Mucosa of descending colon (tissue), 3 donors: Measurements from ENCODE around the gene CHD6. TPM values are rescaled to one million over a fixed set of nuclear protein-coding genes. Genes with fewer than 3 reads are reported as not detected.

Experiments used
- ATAC-seq: fragments of 200-7000 bp; cut with Tn5 transposase; one replicate; pipeline ENCODE4 v1.9.1; 2020; ENCODE audit warnings: mild to moderate bottlenecking, moderate library complexity
- DNase-seq, 3 donors: peaks; one replicate each; pipeline ENCODE4 v3.0.0-alpha.2; 2020
- H3K36me3 ChIP-seq: fragments of 200-600 bp; one replicate; pipeline ENCODE4 v1.8.0; 2021; ENCODE audit warnings: low read depth, mild to moderate bottlenecking
- H3K4me1 ChIP-seq: fragments of 200-600 bp; one replicate; pipeline ENCODE4 v1.8.0; 2021; ENCODE audit warnings: low read depth, mild to moderate bottlenecking
- H3K4me3 ChIP-seq: fragments of 200-600 bp; one replicate; pipeline ENCODE4 v1.8.0; 2021; ENCODE audit warnings: mild to moderate bottlenecking
- H3K9me3 ChIP-seq: fragments of 200-600 bp; one replicate; pipeline ENCODE4 v1.8.0; 2021; ENCODE audit warnings: mild to moderate bottlenecking
- intact Hi-C, 2 donors: fragments of 100-400 bp; cut with DNase I in 1 of 2; cut with micrococcal nuclease in 1 of 2; formaldehyde crosslinking; loops; one replicate each; pipeline versions ENCODE4 v1.11.0 to v1.11.1; 2022; cut with DNase I, micrococcal nuclease
- total RNA-seq, 3 donors: library from RNA; stranded (reverse); fragmentation: NEBNext Ultra II Directional in 2 of 3; extraction: Animal tissue kit (Norgen Biotek cat#: 25700) in 2 of 3; gene quantifications; one replicate each; pipeline versions ENCODE4 v1.2.1 to v1.2.4, GENCODE V29; 2021 to 2023
- TF ChIP-seq, protein P1 (sequence below): fragments of 200-600 bp; IDR thresholded peaks from one replicate; pipeline ENCODE4 v1.8.0; 2022; ENCODE audit warnings: antibody characterized with exemption, mild to moderate bottlenecking
- donor health status: DM: no; HTN: no; CAD: no; lungs with moderate emphysema.
- donor health status: DM: no; HTN: no; CAD: no.
- donor health status: DM: no; HTN: yes; CAD: no.

The CHD6 gene
- total RNA-seq, 3 donors from 2014 or later, result 33.8 to 53.6 (median 43.8) TPM

DNA sequence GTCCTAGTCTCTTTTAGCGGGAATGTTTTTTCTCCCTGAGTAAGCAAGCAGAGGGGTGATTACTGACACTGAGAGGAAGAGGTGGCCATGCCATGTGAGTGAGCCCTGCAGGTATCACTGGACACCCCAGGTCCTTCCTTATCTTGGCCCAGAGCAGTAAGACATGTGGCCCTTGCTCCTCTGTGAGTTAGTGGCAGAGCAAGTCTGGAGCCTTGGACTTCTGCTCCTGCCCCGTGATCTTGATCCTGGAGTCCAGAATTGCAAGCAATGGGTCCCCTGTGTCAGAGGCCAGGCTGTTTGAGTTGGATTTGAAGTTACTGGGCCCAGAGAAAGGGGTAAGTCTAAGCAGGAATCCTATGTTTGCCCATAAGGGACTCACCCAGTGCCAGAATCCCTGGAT lies 159.4 kb downstream of the CHD6 start:
- no peaks in the 10 kb centered on the region for H3K36me3 ChIP-seq
- DNase-seq (no peak), ATAC-seq (no peak)
- no peak overlapping the region for H3K4me3 ChIP-seq
- TF ChIP-seq, protein P1, sequence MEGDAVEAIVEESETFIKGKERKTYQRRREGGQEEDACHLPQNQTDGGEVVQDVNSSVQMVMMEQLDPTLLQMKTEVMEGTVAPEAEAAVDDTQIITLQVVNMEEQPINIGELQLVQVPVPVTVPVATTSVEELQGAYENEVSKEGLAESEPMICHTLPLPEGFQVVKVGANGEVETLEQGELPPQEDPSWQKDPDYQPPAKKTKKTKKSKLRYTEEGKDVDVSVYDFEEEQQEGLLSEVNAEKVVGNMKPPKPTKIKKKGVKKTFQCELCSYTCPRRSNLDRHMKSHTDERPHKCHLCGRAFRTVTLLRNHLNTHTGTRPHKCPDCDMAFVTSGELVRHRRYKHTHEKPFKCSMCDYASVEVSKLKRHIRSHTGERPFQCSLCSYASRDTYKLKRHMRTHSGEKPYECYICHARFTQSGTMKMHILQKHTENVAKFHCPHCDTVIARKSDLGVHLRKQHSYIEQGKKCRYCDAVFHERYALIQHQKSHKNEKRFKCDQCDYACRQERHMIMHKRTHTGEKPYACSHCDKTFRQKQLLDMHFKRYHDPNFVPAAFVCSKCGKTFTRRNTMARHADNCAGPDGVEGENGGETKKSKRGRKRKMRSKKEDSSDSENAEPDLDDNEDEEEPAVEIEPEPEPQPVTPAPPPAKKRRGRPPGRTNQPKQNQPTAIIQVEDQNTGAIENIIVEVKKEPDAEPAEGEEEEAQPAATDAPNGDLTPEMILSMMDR, result no peak
- H3K9me3 ChIP-seq, result no peaks in the 10 kb centered on the region
- intact Hi-C loops, result no loop called here
- H3K4me1 ChIP-seq, result no peaks in the 10 kb centered on the region

DNA sequence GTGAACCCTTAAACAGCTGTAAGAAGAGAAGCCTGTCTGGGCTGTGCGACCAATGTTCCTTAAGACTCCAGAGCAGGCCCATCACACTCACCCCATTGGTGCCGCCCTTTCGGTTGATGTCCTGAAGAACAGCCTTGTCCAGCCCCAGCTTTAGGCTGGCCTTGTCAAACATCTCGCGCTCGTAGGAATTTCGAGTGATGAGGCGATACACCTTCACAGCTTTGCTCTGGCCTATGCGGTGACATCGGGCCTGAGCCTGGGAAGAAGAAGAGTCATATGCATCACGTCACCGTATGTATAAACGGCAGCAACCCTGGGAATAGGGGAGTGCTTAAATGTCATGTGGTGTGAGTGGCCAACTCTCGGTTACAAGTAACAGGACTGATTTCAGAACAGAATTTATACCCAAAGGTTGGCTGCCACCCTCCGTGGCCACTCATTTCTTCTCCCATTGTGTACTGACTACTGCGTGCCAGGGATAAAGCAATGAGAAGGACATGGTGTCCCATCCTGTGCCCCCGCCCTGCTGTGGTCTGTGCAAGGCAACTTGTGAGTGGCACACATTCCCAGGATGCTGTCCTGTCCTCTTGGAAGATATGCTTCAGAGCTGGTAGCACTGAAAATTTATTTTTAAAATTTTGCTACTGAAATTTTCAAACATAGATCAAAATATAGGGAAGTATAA lies 160.9 kb downstream of the CHD6 start:
- ATAC-seq (no peak), DNase-seq (no peak)
- Histone ChIP-seq H3K36me3 (no peaks in the 10 kb centered on the region), H3K9me3 (no peaks in the 10 kb centered on the region), H3K4me3 (no peak overlapping the region), H3K4me1 (no peaks in the 10 kb centered on the region)
- intact Hi-C loops, result no loop called here
- TF ChIP-seq, protein P1, result no peak

DNA sequence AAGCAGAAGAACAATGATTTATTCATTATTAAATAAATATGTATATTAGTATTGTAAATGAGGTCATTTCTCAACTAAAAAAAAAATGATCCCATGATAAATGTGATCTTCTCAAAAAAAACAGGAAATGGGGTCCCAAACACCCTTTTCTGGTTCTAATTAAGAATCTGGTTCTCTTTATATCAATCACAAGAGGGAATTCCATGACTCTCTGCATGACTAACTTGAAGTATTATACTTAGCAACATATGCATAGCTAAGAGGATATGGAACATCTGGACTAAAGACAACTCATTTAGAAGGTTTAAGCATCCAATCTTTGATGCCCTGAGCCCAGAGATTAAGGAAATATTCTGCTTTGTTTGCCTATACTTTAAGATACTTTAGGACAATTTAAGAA lies 161.8 kb downstream of the CHD6 start:
- DNase-seq, result no peak

DNA sequence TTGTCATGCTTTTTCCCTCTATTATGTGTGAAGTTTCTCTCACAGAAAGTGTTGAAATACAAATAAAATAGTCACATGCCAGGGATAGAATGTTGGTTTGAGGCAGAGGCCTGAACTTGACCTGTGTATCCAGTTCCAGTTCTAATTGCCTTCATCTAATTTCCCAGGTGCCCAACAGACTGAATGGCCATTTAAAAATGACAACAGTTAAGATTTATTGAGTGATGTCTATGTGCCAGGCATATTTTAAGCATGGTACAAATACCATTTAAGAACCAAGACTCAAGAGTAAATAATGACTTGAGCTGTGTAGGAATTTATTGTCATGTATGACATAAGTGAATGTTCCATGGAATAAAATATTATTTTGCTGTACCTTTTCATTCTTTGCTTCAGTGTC lies 163.9 kb downstream of the CHD6 start:
- Histone ChIP-seq H3K4me1 (no peaks in the 10 kb centered on the region), H3K36me3 (no peaks in the 10 kb centered on the region), H3K4me3 (no peak overlapping the region), H3K9me3 (no peaks in the 10 kb centered on the region)
- ATAC-seq (no peak), DNase-seq (no peak)
- intact Hi-C loops, result no loop called here
- TF ChIP-seq, protein P1, result no peak

More for the DNA sequence above, 161.8 kb downstream of the CHD6 start:
- Histone ChIP-seq H3K36me3 (no peaks in the 10 kb centered on the region), H3K9me3 (no peaks in the 10 kb centered on the region), H3K4me3 (no peak overlapping the region), H3K4me1 (no peaks in the 10 kb centered on the region)
- ATAC-seq, result no peak
- TF ChIP-seq, protein P1, result no peak
- intact Hi-C loops, result no loop called here

DNA sequence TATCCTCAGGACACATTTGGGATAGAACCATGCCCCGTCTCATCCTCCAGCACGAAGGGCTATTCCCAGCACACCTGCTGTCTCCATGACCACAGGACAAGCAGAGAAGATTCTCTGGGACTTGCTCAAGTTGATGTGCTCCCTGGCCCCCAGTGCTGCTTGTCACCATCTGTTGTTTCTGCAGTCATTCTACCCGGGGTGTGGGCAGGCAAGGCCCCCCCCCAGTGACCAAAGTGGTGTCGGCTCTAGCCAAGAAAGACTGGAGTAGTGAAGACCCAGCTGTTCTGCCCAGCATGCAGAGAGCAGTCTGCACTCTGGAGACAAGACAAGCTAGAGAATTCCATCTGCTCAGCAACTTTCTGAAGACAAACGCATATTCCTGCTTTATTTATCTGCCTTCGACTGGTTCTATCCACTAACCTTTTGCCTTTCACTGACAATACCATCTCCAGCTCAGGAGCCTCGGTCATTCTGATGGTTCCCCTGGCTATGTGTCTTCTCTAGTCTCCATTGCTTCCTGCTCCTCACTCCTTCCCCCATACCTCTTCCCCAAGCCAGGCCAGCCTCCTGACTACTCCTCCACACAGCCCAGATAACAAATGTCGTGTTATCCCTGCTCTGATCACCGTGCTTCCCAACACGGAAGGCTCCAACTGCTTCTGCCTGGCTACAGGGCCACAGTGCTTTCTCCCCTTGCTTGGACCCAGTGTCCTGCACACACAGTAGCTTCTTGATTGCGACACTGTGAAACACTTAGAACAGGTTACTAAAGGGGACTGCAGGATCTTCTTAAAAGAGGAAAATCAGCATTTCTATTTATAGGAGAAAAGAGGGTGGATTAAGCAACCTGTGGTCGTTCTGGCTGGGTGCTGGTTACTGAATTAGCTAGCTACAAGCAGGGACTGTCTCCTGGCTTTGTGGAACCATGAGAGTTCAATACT lies 164.9 kb downstream of the CHD6 start:
- Histone ChIP-seq H3K9me3 (no peaks in the 10 kb centered on the region), H3K36me3 (no peaks in the 10 kb centered on the region), H3K4me3 (no peak overlapping the region), H3K4me1 (no peaks in the 10 kb centered on the region)
- ATAC-seq (no peak), DNase-seq (no peak)
- TF ChIP-seq, protein P1, result no peak
- intact Hi-C loops, result no loop called here
